Placental pericyte (primary cell): ENCODE measurements around the gene RFTN1. TPM values are rescaled to one million over a fixed set of nuclear protein-coding genes. Genes with fewer than 3 reads are reported as not detected.

Source experiments
- total RNA-seq: library from RNA; depleted of rRNA; stranded (reverse); fragments of >200 nt; gene quantifications from 2 replicates; pipeline ENCODE4 v1.2.3, GENCODE V29; 2012

The RFTN1 gene
- total RNA-seq: 105 and 158 TPM in 2 replicates

DNA sequence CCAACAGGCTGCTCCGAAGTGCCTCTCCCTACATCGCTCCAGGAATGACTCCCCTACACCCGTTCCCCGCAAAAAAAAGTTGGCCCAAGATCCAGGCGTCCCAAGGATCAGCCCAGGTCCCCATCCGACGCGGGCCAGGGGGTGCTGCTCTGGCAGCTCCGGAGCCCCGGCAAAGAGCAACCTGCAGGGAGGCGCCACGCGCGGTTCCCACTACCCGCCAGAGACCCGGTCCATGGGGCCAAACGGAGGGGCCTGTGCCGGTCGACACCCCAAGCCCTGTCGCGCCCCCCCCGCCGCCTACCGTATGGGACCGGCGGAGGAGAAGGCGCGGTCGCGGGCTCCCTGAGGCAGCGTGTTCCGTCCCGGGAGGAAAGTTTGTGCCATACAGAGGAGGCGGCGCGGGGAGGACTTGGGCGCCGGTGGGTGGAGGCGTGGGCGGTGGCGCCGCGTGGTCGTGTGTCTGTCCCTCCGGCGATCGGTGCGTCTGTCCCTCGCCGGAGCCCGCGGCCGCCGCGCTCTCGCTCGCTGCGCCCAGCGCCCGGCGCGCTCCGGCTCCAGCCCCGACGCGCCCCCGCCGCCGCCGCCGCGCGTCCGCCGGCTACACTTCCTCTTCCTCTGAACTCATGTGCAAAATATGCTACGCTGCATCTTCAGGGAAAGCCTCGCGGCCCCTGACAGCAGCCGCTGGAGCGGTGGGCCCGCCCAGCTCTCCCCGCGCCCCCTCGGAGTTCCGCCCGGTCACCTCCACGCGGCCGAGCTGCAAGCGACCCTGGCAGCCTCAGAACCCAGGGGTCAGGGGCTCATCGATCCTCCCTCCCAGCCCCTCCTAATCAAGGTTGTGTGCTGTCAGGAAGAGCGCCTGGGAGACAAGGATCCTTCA, at the start of gene RFTN1:
Gene RFTN1 (minus strand): TSS at position 559 of the 880 bp plus-strand sequence. CDS start 19,830 bp downstream, outside the sequence.

Other genes with a start within 250 kb of the RFTN1 start
- 26.5 and 36.8 TPM in 2 replicates for gene DPH3, start 248.8 kb downstream of the RFTN1 start, total RNA-seq
- gene OXNAD1, start 248.5 kb downstream of the RFTN1 start, total RNA-seq: 7.0 and 14.3 TPM in 2 replicates
- gene DAZL, start 91.7 kb upstream of the RFTN1 start, total RNA-seq: 0.14 TPM in 1 of 2 replicates, not detected in the other